GM06990 (cell line): Measurements from ENCODE around the gene KCNK5.

Experiments used
- DNase-seq: peaks from one replicate; pipeline ENCODE4 v3.0.0-alpha.2; 2011; ENCODE audit not compliant: insufficient read length; ENCODE audit errors: extremely low read depth
- H3K27me3 ChIP-seq: replicated peaks from 2 replicates; pipeline ENCODE4 v1.6.0; 2011; ENCODE audit warnings: low read length; ENCODE audit not compliant: control insufficient read depth, insufficient read depth
- H3K36me3 ChIP-seq: 2 replicates; pipeline ENCODE4 v1.5.1; 2011; ENCODE audit warnings: low read length; ENCODE audit not compliant: control insufficient read depth, insufficient read depth
- H3K4me3 ChIP-seq: replicated peaks from 2 replicates; pipeline ENCODE4 v1.5.1; 2011; ENCODE audit warnings: low read depth, mild to moderate bottlenecking, control low read depth, low read length
- CTCF ChIP-seq: IDR thresholded peaks from 2 replicates; pipeline ENCODE4 v1.5.1; 2011; ENCODE audit warnings: low read length, control low read depth, mild to moderate bottlenecking, inconsistent platforms; ENCODE audit not compliant: insufficient read depth, poor library complexity, severe bottlenecking

Gene KCNK5

GRCh38 chr6:39221779-39222641 lies 7.3 kb downstream of the KCNK5 start:
- DNase-seq = no peak
- Histone ChIP-seq H3K4me3 (no peak overlapping the region), H3K36me3 (no peaks in the 10 kb centered on the region), H3K27me3 (no peaks in the 10 kb centered on the region)
- no peak for TF ChIP-seq CTCF

- Histone ChIP-seq H3K4me3 (no peak overlapping the region), H3K36me3 (no peaks in the 10 kb centered on the region), H3K27me3 (no peaks in the 10 kb centered on the region)
- DNase-seq = no peak
- TF ChIP-seq CTCF = no peak
Observed at GRCh38 chr6:39221115-39221514, 8.2 kb downstream of the KCNK5 start.

- DNase-seq = no peak
- Histone ChIP-seq H3K36me3 (no peaks in the 10 kb centered on the region), H3K27me3 (no peaks in the 10 kb centered on the region), H3K4me3 (no peak overlapping the region)
- TF ChIP-seq CTCF = no peak
Observed at GRCh38 chr6:39218868-39219567, 10.3 kb downstream of the KCNK5 start.

GRCh38 chr6:39217177-39217864 lies 12.0 kb downstream of the KCNK5 start:
- H3K27me3 ChIP-seq = no peaks in the 10 kb centered on the region
- TF ChIP-seq CTCF = no peak
- no peak overlapping the region for H3K4me3 ChIP-seq
- H3K36me3 ChIP-seq = no peaks in the 10 kb centered on the region
- no peak for DNase-seq

- H3K4me3 ChIP-seq = no peak overlapping the region
- no peaks in the 10 kb centered on the region for H3K36me3 ChIP-seq
- DNase-seq = no peak
- no peaks in the 10 kb centered on the region for H3K27me3 ChIP-seq
- TF ChIP-seq CTCF = no peak
Observed at GRCh38 chr6:39215640-39216158, 13.6 kb downstream of the KCNK5 start.
